ENCODE data around the gene GPHN. TPM values are rescaled to one million over a fixed set of nuclear protein-coding genes. Genes with fewer than 3 reads are reported as not detected.

The GPHN gene
- total RNA-seq, 1 experiment from 2014 or later: 23.4 TPM

DNA sequence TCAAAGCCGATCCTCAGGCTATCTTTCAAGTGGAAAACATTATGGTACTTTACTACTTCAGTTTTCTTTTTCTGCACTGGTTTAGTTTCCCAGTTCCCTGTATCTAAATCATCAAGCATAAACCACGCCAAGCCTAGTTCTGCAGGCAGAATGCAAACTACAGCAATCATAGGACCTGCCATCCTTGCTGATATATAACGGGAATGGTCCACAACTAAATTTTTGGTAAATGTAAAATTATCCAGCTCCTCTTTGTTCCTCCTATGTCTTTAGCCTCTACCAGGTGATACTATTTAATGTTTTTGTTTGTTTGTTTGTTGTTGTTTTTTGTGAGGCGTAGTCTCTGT lies 714.0 kb downstream of the GPHN start:
- H3K79me2 ChIP-seq (ENCODE audit: low read length): no peaks in the 10 kb centered on the region
- ATAC-seq (peak; percentile 11), DNase-seq (no peak)
- no peaks in the 10 kb centered on the region for H3K9me2 ChIP-seq (replicated peaks; ENCODE audit: low read length)
- intact Hi-C loops (cut with micrococcal nuclease): loop anchor here (1.0 kb wide), 4 partner anchors 15 to 56 kb away; partner anchors contain the start of gene PALS1
- peak overlapping the region; percentile 70 for H3K4me2 ChIP-seq (ENCODE audit: low read length)
- no TSS peak for BruUV-seq (replicated peaks)
- H3K27me3 ChIP-seq (ENCODE audit: low read length): no peaks in the 10 kb centered on the region
- H4K20me1 ChIP-seq (ENCODE audit: low read length): no peaks in the 10 kb centered on the region
- ChIA-PET CTCF (interaction anchor here (0.7 to 1.5 kb wide), 4 partner anchors 34 to 64 kb away, joined by 3 to 5 read pairs (median 4); no protein-coding TSS in a partner anchor), POLR2A (ENCODE audit: unreplicated experiment) (interaction anchor here (1.0 kb wide), 1 partner anchor 35 kb away, joined by 3 read pairs; no protein-coding TSS in a partner anchor)
- peaks cover 23% of the 10 kb centered on the region for H3K4me1 ChIP-seq (ENCODE audit: insufficient read depth, low read length)
- H3K4me3 ChIP-seq (ENCODE audit: low read length): peak overlapping the region; percentile 16; the same call in 1 of the 2 replicates
- H3K36me3 ChIP-seq (ENCODE audit: low read depth, low read length): peaks cover 3% of the 10 kb centered on the region; the same call in 1 of the 2 replicates
- no peak for TF ChIP-seq EZH2phosphoT487 (IDR thresholded peaks at IDR 0.05; ENCODE audit: borderline replicate concordance, low read length)
- no peak for TF ChIP-seq EZH2 (IDR thresholded peaks at IDR 0.05; ENCODE audit: low read length, unreplicated experiment)
- TF ChIP-seq, protein P1, sequence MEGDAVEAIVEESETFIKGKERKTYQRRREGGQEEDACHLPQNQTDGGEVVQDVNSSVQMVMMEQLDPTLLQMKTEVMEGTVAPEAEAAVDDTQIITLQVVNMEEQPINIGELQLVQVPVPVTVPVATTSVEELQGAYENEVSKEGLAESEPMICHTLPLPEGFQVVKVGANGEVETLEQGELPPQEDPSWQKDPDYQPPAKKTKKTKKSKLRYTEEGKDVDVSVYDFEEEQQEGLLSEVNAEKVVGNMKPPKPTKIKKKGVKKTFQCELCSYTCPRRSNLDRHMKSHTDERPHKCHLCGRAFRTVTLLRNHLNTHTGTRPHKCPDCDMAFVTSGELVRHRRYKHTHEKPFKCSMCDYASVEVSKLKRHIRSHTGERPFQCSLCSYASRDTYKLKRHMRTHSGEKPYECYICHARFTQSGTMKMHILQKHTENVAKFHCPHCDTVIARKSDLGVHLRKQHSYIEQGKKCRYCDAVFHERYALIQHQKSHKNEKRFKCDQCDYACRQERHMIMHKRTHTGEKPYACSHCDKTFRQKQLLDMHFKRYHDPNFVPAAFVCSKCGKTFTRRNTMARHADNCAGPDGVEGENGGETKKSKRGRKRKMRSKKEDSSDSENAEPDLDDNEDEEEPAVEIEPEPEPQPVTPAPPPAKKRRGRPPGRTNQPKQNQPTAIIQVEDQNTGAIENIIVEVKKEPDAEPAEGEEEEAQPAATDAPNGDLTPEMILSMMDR (conservative IDR thresholded peaks at IDR 0.05; ENCODE audit: low read depth, low read length): no peak
- H3F3A ChIP-seq (ENCODE audit: low read length, unreplicated experiment): peaks cover 10% of the 10 kb centered on the region
- H3K27ac ChIP-seq (ENCODE audit: low read length): peak overlapping the region; percentile 29
- peaks cover 5% of the 10 kb centered on the region; the same call in 1 of the 2 replicates for H3K9me3 ChIP-seq (ENCODE audit: low read length)
- H2AFZ ChIP-seq (ENCODE audit: low read length): peak overlapping the region; percentile 13; the same call in 1 of the 2 replicates
- no peak overlapping the region for H3K9ac ChIP-seq (ENCODE audit: low read length)

DNA sequence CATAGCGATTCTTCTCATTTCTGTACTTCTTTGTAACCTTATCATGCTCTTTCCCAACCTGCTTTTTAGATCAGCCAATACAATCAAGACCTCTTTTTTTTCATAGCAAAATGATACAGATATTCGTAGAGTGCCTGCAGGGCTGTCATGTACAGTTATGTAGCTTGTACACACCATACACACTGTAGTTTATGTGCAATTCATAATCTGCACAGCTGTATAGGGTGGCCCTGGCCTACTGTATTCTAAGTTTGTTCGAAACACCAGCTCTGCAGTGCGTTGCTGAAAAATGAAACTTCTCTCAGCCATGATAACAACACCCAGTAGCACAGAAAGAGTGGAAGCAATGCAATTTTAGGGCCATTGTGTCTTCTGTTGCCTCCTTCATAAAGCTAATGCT lies 717.6 kb downstream of the GPHN start:
- Histone ChIP-seq H3K27ac (ENCODE audit: low read length) (no peak overlapping the region), H3K4me2 (ENCODE audit: low read length) (no peak overlapping the region), H3K36me3 (ENCODE audit: low read depth, low read length) (no peaks in the 10 kb centered on the region), H3K9me3 (ENCODE audit: low read length) (no peaks in the 10 kb centered on the region), H3K4me1 (ENCODE audit: insufficient read depth, low read length) (peaks cover 30% of the 10 kb centered on the region), H3K79me2 (ENCODE audit: low read length) (no peaks in the 10 kb centered on the region), H4K20me1 (ENCODE audit: low read length) (no peaks in the 10 kb centered on the region), H3K9ac (ENCODE audit: low read length) (no peak overlapping the region), H3F3A (ENCODE audit: low read length, unreplicated experiment) (peaks cover 10% of the 10 kb centered on the region), H2AFZ (ENCODE audit: low read length) (no peak overlapping the region), H3K9me2 (replicated peaks; ENCODE audit: low read length) (no peaks in the 10 kb centered on the region), H3K27me3 (ENCODE audit: low read length) (no peaks in the 10 kb centered on the region), H3K4me3 (ENCODE audit: low read length) (no peak overlapping the region)
- ChIA-PET CTCF (no interaction called here), POLR2A (ENCODE audit: unreplicated experiment) (no interaction called here)
- no peak for DNase-seq
- BruUV-seq (replicated peaks): no TSS peak
- TF ChIP-seq EZH2phosphoT487 (IDR thresholded peaks at IDR 0.05; ENCODE audit: borderline replicate concordance, low read length) (no peak), EZH2 (IDR thresholded peaks at IDR 0.05; ENCODE audit: low read length, unreplicated experiment) (no peak)
- TF ChIP-seq, protein P1 (conservative IDR thresholded peaks at IDR 0.05; ENCODE audit: low read depth, low read length): no peak
- ATAC-seq: no peak
- intact Hi-C loops (cut with micrococcal nuclease): no loop called here

DNA sequence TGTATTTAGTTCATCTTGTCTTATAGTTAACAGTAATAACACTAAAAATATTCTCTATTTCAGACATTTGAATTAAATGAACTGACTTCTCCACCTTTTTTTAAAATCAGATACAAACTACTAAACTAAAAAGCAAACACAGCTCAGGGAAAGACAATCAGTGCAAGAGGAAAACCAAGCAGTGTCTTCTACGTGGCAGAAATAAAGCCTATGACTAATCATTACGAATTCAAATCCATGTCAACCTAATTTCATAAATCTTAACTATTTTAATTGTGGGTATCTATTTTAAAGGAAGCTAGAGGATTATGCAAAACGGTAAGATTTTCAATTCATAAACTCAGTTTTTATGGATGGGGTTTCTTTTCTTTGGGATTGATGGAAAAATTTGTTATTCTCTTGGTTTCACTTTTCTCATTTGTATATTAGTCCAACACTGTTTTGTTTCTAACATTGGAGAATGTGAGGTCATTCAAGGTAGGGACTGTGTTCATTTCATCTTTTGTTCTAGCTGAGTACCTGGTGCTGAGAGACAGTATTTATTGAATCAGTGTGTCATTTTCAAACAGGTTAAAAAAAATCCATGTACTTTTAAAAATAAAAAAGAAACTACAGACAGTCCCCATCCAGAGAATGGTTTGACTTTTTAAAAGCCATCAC lies 720.5 kb downstream of the GPHN start:
- POLR2A ChIA-PET (ENCODE audit: unreplicated experiment): no interaction called here
- TSS peak; percentile 94 for BruUV-seq (replicated peaks)
- DNase-seq (peak; percentile 67), ATAC-seq (peak; percentile 92)
- no peaks in the 10 kb centered on the region for H3K27me3 ChIP-seq (ENCODE audit: low read length)
- H3K36me3 ChIP-seq (ENCODE audit: low read depth, low read length): no peaks in the 10 kb centered on the region
- intact Hi-C loops (cut with micrococcal nuclease): loop anchor here (1.0 kb wide), 1 partner anchor 9 kb away; no protein-coding TSS in a partner anchor
- H3F3A ChIP-seq (ENCODE audit: low read length, unreplicated experiment): no peaks in the 10 kb centered on the region
- H2AFZ ChIP-seq (ENCODE audit: low read length): peak overlapping the region; percentile 48
- H3K4me3 ChIP-seq (ENCODE audit: low read length): peak overlapping the region; percentile 54
- no peaks in the 10 kb centered on the region for H4K20me1 ChIP-seq (ENCODE audit: low read length)
- peak overlapping the region; percentile 3 for H3K9ac ChIP-seq (ENCODE audit: low read length)
- TF ChIP-seq EZH2 (IDR thresholded peaks at IDR 0.05; ENCODE audit: low read length, unreplicated experiment): no peak
- no peak for TF ChIP-seq EZH2phosphoT487 (IDR thresholded peaks at IDR 0.05; ENCODE audit: borderline replicate concordance, low read length)
- TF ChIP-seq, protein P1 (conservative IDR thresholded peaks at IDR 0.05; ENCODE audit: low read depth, low read length): no peak
- CTCF ChIA-PET: interaction anchor here (0.6 kb wide), 1 partner anchor 25 kb away, joined by 3 read pairs; no protein-coding TSS in a partner anchor
- peak overlapping the region; percentile 26 for H3K27ac ChIP-seq (ENCODE audit: low read length)
- peaks cover 8% of the 10 kb centered on the region for H3K4me1 ChIP-seq (ENCODE audit: insufficient read depth, low read length)
- H3K79me2 ChIP-seq (ENCODE audit: low read length): no peaks in the 10 kb centered on the region
- H3K4me2 ChIP-seq (ENCODE audit: low read length): peak overlapping the region; percentile 70
- no peaks in the 10 kb centered on the region for H3K9me3 ChIP-seq (ENCODE audit: low read length)
- H3K9me2 ChIP-seq (replicated peaks; ENCODE audit: low read length): no peaks in the 10 kb centered on the region

All from PC-3 (cell line).